DMS 273 treated with DMSO at 0.1 percent for 48 hours (cell line): ENCODE measurements around the gene WFDC1.

Source experiments
- DNase-seq: peaks from one replicate; lab custom pipeline; 2025; lab: John Stamatoyannopoulos, UW

The WFDC1 gene

GRCh38 chr16:84351630-84352029 lies 57.0 kb downstream of the WFDC1 start:
- DNase-seq, result no peak

- no peak for DNase-seq
Observed at GRCh38 chr16:84354306-84354705, 59.6 kb downstream of the WFDC1 start.

GRCh38 chr16:84355149-84355548 lies 60.5 kb downstream of the WFDC1 start:
- DNase-seq, result no peak

- no peak for DNase-seq
Observed at GRCh38 chr16:84356176-84356575, 61.5 kb downstream of the WFDC1 start.

GRCh38 chr16:84356591-84357116 lies 62.0 kb downstream of the WFDC1 start:
- DNase-seq, result no peak

- DNase-seq, result no peak
Observed at GRCh38 chr16:84357191-84357651, 62.5 kb downstream of the WFDC1 start.

GRCh38 chr16:84358601-84359295 lies 64.1 kb downstream of the WFDC1 start:
- no peak for DNase-seq

- no peak for DNase-seq
Observed at GRCh38 chr16:84359326-84359725, 64.6 kb downstream of the WFDC1 start.

GRCh38 chr16:84360170-84360569 lies 65.5 kb downstream of the WFDC1 start:
- DNase-seq, result no peak

- no peak for DNase-seq
Observed at GRCh38 chr16:84360748-84361147, 66.1 kb downstream of the WFDC1 start.

- DNase-seq, result no peak
Observed at GRCh38 chr16:84361546-84361945, 66.9 kb downstream of the WFDC1 start.

GRCh38 chr16:84362471-84362941 lies 67.8 kb downstream of the WFDC1 start:
- no peak for DNase-seq

- DNase-seq, result no peak
Observed at GRCh38 chr16:84366208-84366607, 71.5 kb downstream of the WFDC1 start.

- DNase-seq, result no peak
Observed at GRCh38 chr16:84367297-84367680, 72.6 kb downstream of the WFDC1 start.

- no peak for DNase-seq
Observed at GRCh38 chr16:84367750-84368307, 73.2 kb downstream of the WFDC1 start.

GRCh38 chr16:84368308-84368996 lies 73.8 kb downstream of the WFDC1 start, which contains the start of gene ATP2C2:
ATP2C2 (plus strand) TSS chr16:84368538; CDS start chr16:84368616, 78 bp downstream.
- DNase-seq, result no peak

- DNase-seq, result no peak
Observed at GRCh38 chr16:84369105-84369504, 74.4 kb downstream of the WFDC1 start.

- no peak for DNase-seq
Observed at GRCh38 chr16:84369938-84370627, 75.4 kb downstream of the WFDC1 start.

- no peak for DNase-seq
Observed at GRCh38 chr16:84370723-84371552, 76.3 kb downstream of the WFDC1 start.

- DNase-seq, result no peak
Observed at GRCh38 chr16:84371553-84371865, 76.8 kb downstream of the WFDC1 start.

GRCh38 chr16:84373907-84374489 lies 79.3 kb downstream of the WFDC1 start:
- no peak for DNase-seq
